Measurements from ENCODE around the gene UPK2. TPM values are rescaled to one million over a fixed set of nuclear protein-coding genes. Genes with fewer than 3 reads are reported as not detected.

The UPK2 gene
- total and polyA plus RNA-seq, 2 of the 13 experiments (the other 11 are each of a cell fraction or from before 2014, with no cell fraction given), result not detected

GRCh38 chr11:118916842-118917388 is 39.2 kb upstream of the UPK2 start (continued):
- no peak for TF ChIP-seq ZFP82 (CRISPR knock-in tag; IDR thresholded peaks at IDR 0.05; ENCODE audit: borderline replicate concordance)
- TF ChIP-seq, protein P1, sequence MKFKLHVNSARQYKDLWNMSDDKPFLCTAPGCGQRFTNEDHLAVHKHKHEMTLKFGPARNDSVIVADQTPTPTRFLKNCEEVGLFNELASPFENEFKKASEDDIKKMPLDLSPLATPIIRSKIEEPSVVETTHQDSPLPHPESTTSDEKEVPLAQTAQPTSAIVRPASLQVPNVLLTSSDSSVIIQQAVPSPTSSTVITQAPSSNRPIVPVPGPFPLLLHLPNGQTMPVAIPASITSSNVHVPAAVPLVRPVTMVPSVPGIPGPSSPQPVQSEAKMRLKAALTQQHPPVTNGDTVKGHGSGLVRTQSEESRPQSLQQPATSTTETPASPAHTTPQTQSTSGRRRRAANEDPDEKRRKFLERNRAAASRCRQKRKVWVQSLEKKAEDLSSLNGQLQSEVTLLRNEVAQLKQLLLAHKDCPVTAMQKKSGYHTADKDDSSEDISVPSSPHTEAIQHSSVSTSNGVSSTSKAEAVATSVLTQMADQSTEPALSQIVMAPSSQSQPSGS (CRISPR knock-in tag; IDR thresholded peaks at IDR 0.05), result no peak
- no peak for TF ChIP-seq ZBTB44 (CRISPR knock-in tag; IDR thresholded peaks at IDR 0.05)
- TF ChIP-seq SNAI1 (CRISPR knock-in tag; IDR thresholded peaks at IDR 0.05; ENCODE audit: borderline replicate concordance), result no peak
- TF ChIP-seq CEBPB (IDR thresholded peaks at IDR 0.05; ENCODE audit: borderline replicate concordance, low read depth, low read length), result no peak
- TF ChIP-seq, protein P2, sequence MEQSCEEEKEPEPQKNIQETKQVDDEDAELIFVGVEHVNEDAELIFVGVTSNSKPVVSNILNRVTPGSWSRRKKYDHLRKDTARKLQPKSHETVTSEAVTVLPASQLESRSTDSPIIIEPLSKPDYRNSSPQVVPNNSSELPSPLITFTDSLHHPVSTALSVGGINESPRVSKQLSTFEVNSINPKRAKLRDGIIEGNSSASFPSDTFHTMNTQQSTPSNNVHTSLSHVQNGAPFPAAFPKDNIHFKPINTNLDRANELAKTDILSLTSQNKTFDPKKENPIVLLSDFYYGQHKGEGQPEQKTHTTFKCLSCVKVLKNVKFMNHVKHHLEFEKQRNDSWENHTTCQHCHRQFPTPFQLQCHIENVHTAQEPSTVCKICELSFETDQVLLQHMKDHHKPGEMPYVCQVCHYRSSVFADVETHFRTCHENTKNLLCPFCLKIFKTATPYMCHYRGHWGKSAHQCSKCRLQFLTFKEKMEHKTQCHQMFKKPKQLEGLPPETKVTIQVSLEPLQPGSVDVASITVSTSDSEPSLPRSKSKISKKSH (CRISPR knock-in tag; IDR thresholded peaks at IDR 0.05; ENCODE audit: borderline replicate concordance), result no peak
- TF ChIP-seq, protein P3, sequence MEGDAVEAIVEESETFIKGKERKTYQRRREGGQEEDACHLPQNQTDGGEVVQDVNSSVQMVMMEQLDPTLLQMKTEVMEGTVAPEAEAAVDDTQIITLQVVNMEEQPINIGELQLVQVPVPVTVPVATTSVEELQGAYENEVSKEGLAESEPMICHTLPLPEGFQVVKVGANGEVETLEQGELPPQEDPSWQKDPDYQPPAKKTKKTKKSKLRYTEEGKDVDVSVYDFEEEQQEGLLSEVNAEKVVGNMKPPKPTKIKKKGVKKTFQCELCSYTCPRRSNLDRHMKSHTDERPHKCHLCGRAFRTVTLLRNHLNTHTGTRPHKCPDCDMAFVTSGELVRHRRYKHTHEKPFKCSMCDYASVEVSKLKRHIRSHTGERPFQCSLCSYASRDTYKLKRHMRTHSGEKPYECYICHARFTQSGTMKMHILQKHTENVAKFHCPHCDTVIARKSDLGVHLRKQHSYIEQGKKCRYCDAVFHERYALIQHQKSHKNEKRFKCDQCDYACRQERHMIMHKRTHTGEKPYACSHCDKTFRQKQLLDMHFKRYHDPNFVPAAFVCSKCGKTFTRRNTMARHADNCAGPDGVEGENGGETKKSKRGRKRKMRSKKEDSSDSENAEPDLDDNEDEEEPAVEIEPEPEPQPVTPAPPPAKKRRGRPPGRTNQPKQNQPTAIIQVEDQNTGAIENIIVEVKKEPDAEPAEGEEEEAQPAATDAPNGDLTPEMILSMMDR (CRISPR knock-in tag; IDR thresholded peaks at IDR 0.05), result 0 out of 2 replicates have a peak, but pooled peaks have one; percentile 6
- peak; percentile 41; the same call in 1 of the 2 replicates for TF ChIP-seq NCOA2 (CRISPR knock-in tag; IDR thresholded peaks at IDR 0.05)
- peak; percentile 79 for TF ChIP-seq SP5 (CRISPR knock-in tag; IDR thresholded peaks at IDR 0.05; ENCODE audit: borderline replicate concordance, low read depth)
- TF ChIP-seq HMG20B (CRISPR knock-in tag; conservative IDR thresholded peaks at IDR 0.05), result 0 out of 2 replicates have a peak, but pooled peaks have one; percentile 0
- TF ChIP-seq, protein P4, sequence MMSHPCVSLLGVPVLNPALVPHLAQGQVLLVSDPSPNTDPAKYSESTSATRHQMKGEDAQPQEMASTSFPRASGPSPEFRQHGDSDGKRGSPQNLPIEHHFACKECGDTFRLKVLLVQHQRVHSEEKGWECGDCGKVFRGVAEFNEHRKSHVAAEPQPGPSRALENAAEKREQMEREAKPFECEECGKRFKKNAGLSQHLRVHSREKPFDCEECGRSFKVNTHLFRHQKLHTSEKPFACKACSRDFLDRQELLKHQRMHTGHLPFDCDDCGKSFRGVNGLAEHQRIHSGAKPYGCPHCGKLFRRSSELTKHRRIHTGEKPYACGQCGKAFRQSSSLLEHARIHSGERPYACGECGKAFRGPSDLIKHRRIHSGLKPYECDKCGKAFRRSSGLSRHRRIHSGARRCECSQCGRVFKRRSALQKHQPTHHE (CRISPR knock-in tag; IDR thresholded peaks at IDR 0.05; ENCODE audit: borderline replicate concordance), result no peak
- TF ChIP-seq, protein P5, sequence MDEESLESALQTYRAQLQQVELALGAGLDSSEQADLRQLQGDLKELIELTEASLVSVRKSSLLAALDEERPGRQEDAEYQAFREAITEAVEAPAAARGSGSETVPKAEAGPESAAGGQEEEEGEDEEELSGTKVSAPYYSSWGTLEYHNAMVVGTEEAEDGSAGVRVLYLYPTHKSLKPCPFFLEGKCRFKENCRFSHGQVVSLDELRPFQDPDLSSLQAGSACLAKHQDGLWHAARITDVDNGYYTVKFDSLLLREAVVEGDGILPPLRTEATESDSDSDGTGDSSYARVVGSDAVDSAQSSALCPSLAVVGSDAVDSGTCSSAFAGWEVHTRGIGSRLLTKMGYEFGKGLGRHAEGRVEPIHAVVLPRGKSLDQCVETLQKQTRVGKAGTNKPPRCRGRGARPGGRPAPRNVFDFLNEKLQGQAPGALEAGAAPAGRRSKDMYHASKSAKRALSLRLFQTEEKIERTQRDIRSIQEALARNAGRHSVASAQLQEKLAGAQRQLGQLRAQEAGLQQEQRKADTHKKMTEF (CRISPR knock-in tag; IDR thresholded peaks at IDR 0.05), result no peak
- TF ChIP-seq FOXA1 (IDR thresholded peaks at IDR 0.05), result no peak
- peak; percentile 61; the same call in 1 of the 2 replicates for TF ChIP-seq FOXA1 (CRISPR knock-in tag; IDR thresholded peaks at IDR 0.05)
- TF ChIP-seq, protein P6, sequence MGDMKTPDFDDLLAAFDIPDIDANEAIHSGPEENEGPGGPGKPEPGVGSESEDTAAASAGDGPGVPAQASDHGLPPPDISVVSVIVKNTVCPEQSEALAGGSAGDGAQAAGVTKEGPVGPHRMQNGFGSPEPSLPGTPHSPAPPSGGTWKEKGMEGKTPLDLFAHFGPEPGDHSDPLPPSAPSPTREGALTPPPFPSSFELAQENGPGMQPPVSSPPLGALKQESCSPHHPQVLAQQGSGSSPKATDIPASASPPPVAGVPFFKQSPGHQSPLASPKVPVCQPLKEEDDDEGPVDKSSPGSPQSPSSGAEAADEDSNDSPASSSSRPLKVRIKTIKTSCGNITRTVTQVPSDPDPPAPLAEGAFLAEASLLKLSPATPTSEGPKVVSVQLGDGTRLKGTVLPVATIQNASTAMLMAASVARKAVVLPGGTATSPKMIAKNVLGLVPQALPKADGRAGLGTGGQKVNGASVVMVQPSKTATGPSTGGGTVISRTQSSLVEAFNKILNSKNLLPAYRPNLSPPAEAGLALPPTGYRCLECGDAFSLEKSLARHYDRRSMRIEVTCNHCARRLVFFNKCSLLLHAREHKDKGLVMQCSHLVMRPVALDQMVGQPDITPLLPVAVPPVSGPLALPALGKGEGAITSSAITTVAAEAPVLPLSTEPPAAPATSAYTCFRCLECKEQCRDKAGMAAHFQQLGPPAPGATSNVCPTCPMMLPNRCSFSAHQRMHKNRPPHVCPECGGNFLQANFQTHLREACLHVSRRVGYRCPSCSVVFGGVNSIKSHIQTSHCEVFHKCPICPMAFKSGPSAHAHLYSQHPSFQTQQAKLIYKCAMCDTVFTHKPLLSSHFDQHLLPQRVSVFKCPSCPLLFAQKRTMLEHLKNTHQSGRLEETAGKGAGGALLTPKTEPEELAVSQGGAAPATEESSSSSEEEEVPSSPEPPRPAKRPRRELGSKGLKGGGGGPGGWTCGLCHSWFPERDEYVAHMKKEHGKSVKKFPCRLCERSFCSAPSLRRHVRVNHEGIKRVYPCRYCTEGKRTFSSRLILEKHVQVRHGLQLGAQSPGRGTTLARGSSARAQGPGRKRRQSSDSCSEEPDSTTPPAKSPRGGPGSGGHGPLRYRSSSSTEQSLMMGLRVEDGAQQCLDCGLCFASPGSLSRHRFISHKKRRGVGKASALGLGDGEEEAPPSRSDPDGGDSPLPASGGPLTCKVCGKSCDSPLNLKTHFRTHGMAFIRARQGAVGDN (CRISPR knock-in tag; IDR thresholded peaks at IDR 0.05), result peak; percentile 3

Data from HepG2 (cell line).